Left lung (tissue), 10 donors: ENCODE measurements around the gene ADAMTSL1. TPM values are rescaled to one million over a fixed set of nuclear protein-coding genes. Genes with fewer than 3 reads are reported as not detected.

Experiments used
- ATAC-seq: fragments of 200-7000 bp; cut with Tn5 transposase; one replicate; pipeline ENCODE4 v1.9.1; 2020; ENCODE audit warnings: moderate library complexity
- DNase-seq, 4 donors: peaks; one replicate each; pipeline ENCODE4 v3.0.0-alpha.2; 2013 to 2020
- H3K27ac ChIP-seq, 2 donors: fragments of 200-600 bp; sonication (generic) in 1 of 2; one replicate each; pipeline versions ENCODE4 v1.5.0 to v1.8.0; 2020 to 2021
- H3K27me3 ChIP-seq, 2 donors: fragments of 200-600 bp; sonication (generic) in 1 of 2; one replicate each; pipeline versions ENCODE4 v1.5.0 to v1.8.0; 2020 to 2021
- H3K36me3 ChIP-seq, 2 donors: fragments of 200-600 bp; sonication (generic) in 1 of 2; one replicate each; pipeline versions ENCODE4 v1.5.0 to v1.8.0; 2020 to 2021
- H3K4me1 ChIP-seq, 2 donors: fragments of 200-600 bp; one replicate each; pipeline ENCODE4 v1.8.0; 2021
- H3K4me3 ChIP-seq, 2 donors: fragments of 200-600 bp; sonication (generic) in 1 of 2; one replicate each; pipeline versions ENCODE4 v1.5.0 to v1.8.0; 2020 to 2021; ENCODE audit warnings: mild to moderate bottlenecking in 1 of 2
- H3K9me3 ChIP-seq, 2 donors: fragments of 200-600 bp; sonication (generic) in 1 of 2; one replicate each; pipeline versions ENCODE4 v1.5.0 to v1.8.0; 2020 to 2021
- intact Hi-C, 2 donors: fragments of 100-400 bp; cut with DNase I; formaldehyde crosslinking; loops; one replicate each; pipeline versions ENCODE4 v1.11.2 to v1.14.2; 2022
- polyA plus RNA-seq, 6 donors: library from polyadenylated mRNA; unstranded; fragments of 120-200 nt; gene quantifications; one replicate each; pipeline ENCODE4 v1.2.1, GENCODE V29; 2013; ENCODE audit not compliant: insufficient read length in 6 of 6
- total RNA-seq, 2 donors: library from RNA; stranded (reverse); fragmentation: NEBNext Ultra II Directional; extraction: Animal tissue kit (Norgen Biotek cat#: 25700); gene quantifications; one replicate each; pipeline ENCODE4 v1.2.1, GENCODE V29; 2021
- TF ChIP-seq, protein P1 (sequence below), 2 donors: fragments of 200-600 bp; sonication (generic) in 1 of 2; IDR thresholded peaks; one replicate each; pipeline versions ENCODE4 v1.5.0 to v1.8.0; 2021; ENCODE audit warnings: antibody characterized with exemption in 2 of 2
- donor health status: DM: no; HTN: yes; CAD: no.
- donor health status: DM: no; HTN: no; CAD: no.

ADAMTSL1 gene
- total and polyA plus RNA-seq, 8 donors, result 3.0 to 28.1 (median 17.9) TPM

DNA sequence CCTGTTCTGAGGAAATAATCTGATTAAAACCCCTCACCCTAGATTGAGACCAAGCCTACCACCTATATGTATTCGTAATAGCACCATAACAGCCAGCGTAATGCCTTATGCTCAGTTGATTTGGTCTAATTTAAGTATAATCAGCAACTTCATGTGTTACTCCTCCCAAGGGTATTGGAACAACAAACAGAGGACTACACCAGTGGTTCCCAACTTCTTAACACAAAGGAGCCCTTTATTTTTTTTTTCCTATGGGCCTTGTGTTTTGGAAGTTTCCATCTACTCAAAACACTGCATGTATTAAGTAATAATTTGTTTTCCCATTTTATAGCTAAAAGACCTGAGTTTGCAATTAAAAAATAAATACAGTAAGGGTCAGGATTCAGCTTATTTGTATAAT, 140.7 kb downstream of the ADAMTSL1 start:
- DNase-seq (no peak), ATAC-seq (no peak)
- TF ChIP-seq, protein P1, sequence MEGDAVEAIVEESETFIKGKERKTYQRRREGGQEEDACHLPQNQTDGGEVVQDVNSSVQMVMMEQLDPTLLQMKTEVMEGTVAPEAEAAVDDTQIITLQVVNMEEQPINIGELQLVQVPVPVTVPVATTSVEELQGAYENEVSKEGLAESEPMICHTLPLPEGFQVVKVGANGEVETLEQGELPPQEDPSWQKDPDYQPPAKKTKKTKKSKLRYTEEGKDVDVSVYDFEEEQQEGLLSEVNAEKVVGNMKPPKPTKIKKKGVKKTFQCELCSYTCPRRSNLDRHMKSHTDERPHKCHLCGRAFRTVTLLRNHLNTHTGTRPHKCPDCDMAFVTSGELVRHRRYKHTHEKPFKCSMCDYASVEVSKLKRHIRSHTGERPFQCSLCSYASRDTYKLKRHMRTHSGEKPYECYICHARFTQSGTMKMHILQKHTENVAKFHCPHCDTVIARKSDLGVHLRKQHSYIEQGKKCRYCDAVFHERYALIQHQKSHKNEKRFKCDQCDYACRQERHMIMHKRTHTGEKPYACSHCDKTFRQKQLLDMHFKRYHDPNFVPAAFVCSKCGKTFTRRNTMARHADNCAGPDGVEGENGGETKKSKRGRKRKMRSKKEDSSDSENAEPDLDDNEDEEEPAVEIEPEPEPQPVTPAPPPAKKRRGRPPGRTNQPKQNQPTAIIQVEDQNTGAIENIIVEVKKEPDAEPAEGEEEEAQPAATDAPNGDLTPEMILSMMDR (IDR thresholded peaks at IDR 0.05), result no peak
- Histone ChIP-seq H3K4me1 (no peaks in the 10 kb centered on the region), H3K27me3 (no peaks in the 10 kb centered on the region), H3K36me3 (no peaks in the 10 kb centered on the region), H3K9me3 (no peaks in the 10 kb centered on the region), H3K27ac (no peak overlapping the region), H3K4me3 (no peak overlapping the region)
- intact Hi-C loops, result no loop called here

DNA sequence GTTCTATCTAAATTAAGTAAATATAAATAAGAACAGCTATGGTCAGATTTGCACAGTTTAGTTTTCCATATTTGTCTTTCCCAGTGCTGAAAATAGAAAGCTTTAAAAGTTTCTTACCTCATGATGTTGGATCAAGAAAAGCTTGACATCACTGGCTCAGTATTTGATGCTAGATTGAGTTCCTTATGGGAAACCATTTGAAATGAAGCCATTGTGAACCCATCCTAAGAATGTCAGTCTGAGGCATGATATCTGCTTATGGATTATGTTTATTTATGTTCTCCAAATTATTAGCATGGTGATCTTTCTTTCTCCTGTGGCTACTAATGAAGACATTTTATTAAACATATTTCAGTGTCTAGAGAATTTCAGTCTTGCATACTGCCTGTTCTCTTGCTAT, 143.0 kb downstream of the ADAMTSL1 start:
- Histone ChIP-seq H3K36me3 (no peaks in the 10 kb centered on the region), H3K4me3 (no peak overlapping the region), H3K4me1 (no peaks in the 10 kb centered on the region), H3K27ac (no peak overlapping the region), H3K27me3 (no peaks in the 10 kb centered on the region), H3K9me3 (no peaks in the 10 kb centered on the region)
- TF ChIP-seq, protein P1 (IDR thresholded peaks at IDR 0.05), result no peak
- intact Hi-C loops, result no loop called here
- DNase-seq (no peak), ATAC-seq (no peak)

DNA sequence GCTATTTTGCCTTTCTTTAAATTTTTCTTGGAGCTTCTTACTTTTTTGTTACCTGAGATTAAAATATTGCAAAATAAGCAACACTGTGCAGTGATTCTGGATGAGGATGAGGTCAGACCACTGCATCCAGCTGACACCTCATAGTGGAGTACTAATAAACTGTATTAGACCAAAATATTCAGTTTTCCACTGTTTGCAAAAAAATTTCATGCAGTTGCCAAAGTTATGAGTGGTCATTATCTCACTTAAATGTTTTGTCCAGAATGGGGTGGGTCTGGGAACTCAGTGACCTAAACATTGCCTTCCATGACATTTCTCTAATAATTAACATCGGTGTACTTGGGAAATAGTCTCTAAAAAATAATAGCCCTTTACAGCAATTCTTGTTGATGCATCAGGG, 143.8 kb downstream of the ADAMTSL1 start:
- Histone ChIP-seq H3K36me3 (no peaks in the 10 kb centered on the region), H3K27ac (no peak overlapping the region), H3K4me1 (no peaks in the 10 kb centered on the region), H3K27me3 (no peaks in the 10 kb centered on the region), H3K9me3 (no peaks in the 10 kb centered on the region), H3K4me3 (no peak overlapping the region)
- intact Hi-C loops, result no loop called here
- no peak for ATAC-seq
- no peak for DNase-seq
- TF ChIP-seq, protein P1 (IDR thresholded peaks at IDR 0.05), result no peak

DNA sequence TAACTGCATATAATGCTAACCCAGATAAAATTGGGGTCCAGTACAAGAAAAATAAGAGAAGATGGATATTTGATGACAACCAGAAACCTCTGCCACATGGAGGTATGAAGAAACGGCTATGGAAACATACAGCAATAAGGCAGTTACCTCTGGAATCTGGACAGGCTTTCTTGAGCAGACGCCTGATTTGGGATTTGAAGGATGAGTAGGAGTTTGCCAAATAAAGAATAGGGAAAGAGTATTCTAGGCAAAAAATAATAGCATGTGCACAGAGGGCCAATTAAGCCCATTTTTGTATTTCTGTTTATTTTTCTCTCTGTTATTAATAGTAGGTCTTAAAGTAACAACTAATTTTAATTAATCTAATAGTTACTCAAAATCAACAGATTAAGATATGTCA, 144.9 kb downstream of the ADAMTSL1 start:
- no peaks in the 10 kb centered on the region for H3K9me3 ChIP-seq
- H3K4me3 ChIP-seq, result no peak overlapping the region
- TF ChIP-seq, protein P1 (IDR thresholded peaks at IDR 0.05), result no peak
- H3K36me3 ChIP-seq, result no peaks in the 10 kb centered on the region
- no peak overlapping the region for H3K27ac ChIP-seq
- no peaks in the 10 kb centered on the region for H3K4me1 ChIP-seq
- DNase-seq (no peak), ATAC-seq (no peak)
- H3K27me3 ChIP-seq, result no peaks in the 10 kb centered on the region
- intact Hi-C loops, result no loop called here

DNA sequence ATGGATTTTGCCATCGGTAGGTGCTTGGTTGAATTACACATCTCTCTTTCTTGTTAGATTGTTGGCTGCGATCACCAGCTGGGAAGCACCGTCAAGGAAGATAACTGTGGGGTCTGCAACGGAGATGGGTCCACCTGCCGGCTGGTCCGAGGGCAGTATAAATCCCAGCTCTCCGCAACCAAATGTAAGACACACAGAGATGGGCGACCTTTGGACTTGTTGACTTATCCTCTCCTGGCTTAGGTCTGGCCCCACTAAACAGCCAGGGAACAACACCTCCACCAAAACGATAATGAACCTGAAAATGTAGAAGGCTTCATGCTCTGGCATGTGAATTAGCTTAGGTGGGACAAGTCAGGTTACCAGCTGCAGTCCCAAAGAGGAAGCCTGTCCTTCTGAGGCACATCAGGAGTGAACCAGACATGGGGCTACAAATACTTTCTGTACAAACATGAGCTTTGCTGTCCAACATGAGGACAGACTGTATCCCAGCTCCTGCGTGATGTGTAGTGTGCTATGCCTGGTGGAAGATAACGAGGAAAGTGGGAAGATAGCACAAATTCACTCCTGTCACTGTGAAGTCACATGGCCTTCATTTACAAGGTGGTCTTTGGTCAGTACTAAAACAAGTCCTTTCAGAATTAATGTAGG, 148.4 kb downstream of the ADAMTSL1 start:
- ATAC-seq (no peak), DNase-seq (no peak)
- TF ChIP-seq, protein P1 (IDR thresholded peaks at IDR 0.05), result no peak
- H3K27me3 ChIP-seq, result no peaks in the 10 kb centered on the region
- H3K27ac ChIP-seq, result no peak overlapping the region
- H3K4me3 ChIP-seq, result no peak overlapping the region
- H3K36me3 ChIP-seq, result no peaks in the 10 kb centered on the region
- intact Hi-C loops, result no loop called here
- H3K9me3 ChIP-seq, result no peaks in the 10 kb centered on the region
- no peaks in the 10 kb centered on the region for H3K4me1 ChIP-seq
